Measurements from ENCODE around the gene LYRM2.

The LYRM2 gene

DNA sequence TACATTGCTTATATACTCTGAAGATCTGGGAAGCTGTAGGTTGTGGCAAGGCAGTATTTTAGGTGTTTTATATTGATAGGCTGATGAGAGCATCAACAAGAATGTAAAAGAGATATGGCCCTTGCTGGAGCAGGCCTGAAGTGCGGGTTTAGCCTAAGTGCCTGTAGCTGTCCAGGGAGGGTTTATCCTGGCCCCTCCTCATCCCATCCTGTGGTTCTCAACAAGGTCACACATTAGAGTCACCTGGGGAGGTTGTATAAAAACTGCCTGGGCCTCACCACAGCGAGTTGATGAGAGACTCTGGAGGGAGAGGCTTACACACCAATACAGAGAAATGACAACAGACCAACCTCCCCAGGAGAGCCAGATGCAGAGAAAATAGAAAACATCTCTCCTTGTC is 48.4 kb downstream of the LYRM2 start:
- DNase-seq = no peak

DNA sequence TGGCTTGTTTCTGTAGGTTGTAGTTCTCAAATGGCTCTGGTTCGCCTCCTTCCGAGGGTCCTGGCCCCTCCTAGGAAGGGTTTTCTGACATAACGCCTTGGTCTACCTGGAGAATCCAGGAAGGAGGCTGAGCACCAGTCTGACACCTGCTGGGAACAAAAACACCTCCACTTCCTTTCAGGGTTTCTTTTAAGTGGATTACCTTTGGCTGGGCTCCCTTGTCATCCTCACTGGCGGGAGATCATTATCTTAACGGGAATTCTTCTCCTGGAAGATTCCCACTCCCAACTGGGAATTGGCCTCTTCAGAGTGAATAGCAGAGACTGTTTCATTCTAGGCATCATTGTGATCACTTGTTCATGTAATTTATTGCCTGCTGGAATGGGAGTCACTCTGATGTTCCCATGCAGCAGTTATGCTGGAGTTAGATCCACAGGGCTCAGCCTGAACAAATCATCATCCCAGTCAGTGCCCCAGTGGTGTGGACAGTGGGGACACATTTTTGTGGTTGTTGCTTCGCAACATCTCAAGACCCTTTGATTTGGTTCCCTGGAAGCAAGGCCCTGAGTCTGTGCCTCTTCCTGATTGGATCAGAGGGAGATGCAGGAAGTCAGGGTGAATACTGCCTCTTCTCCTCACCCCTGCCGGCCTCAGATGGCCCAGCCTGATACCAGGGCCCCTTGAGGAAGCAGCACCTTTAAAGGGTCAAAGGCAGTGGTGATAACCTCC is 49.1 kb downstream of the LYRM2 start:
- no peak for DNase-seq

DNA sequence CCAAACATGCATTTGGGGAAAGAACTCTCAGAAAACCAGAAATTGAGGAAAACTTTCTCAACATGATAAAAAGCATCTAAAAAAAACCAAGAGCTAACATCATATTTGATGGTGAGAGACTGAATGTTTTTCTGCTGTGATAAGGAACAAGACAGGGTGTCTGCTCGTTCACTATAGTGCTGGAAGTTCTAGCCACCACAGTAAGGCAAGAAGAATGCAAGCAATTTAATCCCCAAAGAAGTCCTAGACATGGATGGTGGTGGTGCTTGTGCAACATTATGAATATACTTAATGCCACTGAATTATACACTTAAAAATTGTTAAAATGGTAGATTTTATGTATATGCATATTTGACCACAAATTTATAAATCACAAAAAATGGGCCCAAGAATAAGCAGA is 53.4 kb downstream of the LYRM2 start:
- no peak for DNase-seq

DNA sequence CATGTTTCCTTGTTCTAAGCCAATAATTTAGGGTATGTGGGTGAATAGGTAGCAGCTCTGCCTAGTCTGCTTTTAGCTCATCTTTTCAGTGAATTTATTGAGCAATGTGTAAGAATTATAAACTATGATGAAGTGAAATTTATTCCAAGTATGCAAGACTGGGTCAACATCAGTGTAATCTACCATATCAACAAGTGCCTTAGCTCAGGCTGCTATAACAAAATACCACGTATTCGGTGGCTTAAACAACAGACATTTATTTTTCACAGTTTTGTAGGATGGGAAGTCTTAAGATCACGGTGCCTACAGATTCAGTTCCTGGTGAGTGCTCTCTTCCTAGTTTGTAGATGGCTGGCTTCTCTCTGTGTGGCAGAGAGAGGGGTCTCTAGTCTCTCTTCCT is 54.0 kb downstream of the LYRM2 start:
- no peak for DNase-seq

DNA sequence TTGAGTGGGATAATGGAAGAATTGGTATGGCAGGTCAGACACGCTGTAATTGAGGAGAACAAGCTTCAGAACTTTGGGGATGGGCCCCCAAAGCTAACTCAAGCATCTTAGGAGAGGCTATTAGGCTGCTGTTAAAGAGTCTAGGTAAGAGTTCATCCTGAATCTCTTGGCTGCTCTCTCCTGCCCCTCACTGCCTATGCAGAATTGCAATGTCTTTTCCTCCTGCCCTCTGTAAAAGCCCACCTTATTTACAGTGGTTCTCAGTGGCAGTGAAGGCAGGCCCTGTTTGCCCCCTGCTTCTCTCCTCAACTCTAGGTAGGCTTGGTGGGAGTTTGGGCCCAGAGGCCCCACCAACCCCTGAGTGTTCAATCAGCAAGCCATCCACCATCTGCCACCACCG is 55.0 kb downstream of the LYRM2 start:
- DNase-seq = no peak

DNA sequence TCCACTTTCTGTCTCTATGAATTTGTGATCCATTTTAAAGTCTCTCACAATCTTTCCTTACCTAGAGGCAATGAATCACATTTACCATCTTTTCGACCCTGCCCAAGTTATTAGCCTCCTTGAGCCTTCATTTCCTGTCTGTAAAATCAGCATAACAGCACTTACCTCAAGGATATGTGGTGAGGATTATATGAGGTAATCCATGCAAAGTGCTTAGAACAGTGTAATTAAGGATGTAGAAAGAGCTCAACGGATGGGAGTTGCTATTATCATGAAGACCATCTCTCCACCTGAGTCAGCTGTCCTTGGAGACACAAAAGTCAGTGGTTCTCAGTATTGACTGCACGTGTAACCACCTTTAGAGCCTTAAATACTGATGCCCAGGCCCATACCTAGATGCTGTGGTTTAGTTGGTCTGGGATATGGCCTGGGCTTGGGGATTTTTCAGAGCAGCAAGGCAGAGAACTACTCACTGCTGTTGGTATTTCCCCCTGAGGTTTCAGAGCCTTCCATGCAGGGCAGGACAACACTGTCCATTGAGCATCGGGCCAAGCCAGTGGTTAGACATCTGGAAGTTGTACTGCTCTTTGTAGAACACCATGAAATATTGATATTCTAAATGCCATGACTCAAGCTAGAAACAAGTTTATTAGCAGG is 55.8 kb downstream of the LYRM2 start:
- DNase-seq = no peak

DNA sequence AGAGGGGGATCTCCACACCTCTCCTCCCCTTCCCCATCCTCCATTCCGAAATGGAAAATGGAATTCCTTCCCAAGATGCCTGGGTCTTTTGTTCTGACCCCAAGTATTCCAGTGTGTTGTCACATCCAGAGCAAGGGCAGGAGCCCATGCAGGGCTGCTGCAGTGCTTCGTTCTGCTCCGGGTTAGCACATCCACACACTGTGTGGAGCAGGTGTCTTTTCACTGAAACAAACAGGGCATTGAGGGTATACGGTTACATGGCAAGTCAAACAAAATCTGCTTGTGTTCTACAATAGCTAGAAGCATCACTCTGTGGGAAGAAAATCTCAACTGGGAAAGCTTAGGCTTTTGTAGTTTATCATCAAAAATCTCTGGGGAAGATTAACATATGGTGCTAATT is 56.9 kb downstream of the LYRM2 start:
- no peak for DNase-seq

DNA sequence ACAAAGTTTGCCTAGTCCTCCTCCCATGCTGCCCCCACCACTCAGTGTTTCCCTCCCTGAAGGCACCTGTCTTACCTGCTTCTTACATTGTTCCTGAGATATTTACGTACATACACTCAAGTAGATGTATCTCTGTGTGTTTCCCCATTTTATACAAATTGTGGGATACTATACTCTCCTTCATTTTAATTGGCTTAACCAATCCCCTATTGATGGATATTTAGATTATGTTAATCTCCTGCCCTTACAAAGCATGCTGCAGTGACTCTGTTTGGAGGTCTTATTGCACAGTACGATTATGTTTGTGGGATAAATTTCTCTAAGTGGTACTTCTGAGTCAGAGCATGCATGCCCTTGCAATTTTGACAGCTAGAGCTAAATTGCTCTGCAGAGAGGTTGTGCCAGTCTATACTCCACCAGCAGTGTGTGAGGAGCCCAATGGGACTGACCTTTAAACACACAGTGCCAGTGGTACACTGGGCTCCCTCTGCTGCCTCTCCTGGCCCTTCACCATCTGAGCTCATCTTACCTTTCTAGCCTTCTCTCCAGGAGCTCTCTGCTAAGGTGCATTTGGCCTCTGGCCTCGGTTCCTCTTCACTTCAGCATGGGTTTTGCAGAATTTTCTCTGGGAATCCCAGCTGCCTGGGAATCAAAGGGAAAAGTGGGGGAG is 57.4 kb downstream of the LYRM2 start:
- no peak for DNase-seq

DNA sequence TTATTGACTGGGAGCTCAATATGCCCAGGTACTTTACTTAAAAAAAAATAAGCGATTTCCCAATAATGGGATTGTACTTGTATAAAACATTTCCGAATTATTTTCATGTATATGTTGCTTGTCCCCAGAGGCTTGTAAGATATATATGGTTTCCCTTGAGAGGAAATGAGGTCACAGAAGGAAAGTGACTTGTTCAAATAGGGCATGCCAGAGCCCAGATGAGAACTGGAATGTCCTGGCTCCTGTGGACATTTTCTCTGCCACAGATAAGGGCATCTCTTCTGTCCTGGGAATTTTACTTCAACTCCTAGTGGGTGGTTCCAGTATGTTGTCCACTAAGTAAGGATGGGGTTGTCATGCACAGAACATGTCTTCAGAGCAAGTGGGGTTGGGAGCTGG is 63.0 kb downstream of the LYRM2 start:
- no peak for DNase-seq

DNA sequence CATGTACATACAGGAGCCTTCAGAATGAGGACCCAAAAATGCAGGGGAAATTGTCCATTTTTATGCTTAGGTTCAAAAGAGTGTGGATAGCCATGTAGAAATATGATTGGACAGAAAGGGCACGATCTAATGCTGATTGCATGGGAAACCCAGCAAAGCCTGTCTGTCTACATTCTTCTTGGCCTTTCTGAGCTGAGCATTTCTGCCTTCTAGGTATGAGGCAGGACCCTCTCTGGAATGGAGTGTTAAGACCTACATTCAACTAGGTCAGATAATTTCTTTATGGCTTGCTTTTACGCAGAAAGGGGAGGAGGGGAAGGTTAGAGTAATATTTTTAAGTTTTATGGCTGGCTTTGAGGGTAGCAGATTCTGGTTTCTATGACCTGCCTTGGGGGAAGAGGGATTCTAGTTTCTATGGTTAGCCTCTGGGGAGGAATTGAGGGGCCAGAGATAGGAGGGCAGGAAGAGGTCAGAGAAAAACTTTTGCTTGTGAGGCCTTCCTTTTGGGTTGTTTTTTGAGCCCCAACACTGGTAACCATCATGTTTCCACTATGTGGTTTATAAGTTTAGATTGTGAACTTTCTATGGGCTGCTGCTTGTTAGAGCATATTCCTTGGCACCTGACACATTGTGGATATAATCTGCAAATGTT is 63.5 kb downstream of the LYRM2 start:
- DNase-seq = no peak

DNA sequence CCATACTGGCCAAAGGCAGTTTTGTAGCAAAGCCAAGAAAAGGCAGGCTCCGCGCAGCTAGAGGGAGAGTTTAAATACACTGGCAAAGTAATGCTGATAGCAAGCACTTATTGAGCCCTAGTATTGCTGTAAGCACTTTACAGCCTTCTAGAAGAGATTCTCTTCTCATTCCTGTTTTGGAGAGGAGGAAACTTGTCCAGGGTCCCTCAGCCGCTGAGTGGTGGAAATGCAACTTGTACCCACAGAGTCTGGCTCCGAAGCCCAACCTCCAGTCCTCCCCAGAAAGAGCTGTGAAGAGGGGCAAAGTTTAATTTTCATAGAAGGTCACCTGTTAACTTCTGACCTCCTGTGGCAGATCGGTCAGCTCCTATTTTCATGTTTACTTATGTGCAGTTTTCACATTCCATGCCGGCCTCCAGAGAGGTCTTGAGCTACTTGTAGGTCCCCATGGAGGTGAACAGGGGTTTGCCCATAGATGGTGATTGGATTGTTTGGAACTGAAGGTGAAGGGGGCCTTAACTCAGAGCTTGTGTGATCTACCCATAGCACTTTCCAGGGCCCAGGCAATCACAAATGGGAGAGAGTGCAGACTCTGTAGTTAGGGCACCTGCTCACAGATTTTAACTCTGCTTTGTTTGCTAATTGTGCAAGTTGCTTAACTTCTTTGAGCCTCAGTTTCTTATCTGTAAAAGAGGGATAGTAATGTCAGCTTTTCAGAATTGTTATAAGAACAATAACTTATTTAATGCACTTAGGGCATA is 70.7 kb downstream of the LYRM2 start:
- DNase-seq = no peak

DNA sequence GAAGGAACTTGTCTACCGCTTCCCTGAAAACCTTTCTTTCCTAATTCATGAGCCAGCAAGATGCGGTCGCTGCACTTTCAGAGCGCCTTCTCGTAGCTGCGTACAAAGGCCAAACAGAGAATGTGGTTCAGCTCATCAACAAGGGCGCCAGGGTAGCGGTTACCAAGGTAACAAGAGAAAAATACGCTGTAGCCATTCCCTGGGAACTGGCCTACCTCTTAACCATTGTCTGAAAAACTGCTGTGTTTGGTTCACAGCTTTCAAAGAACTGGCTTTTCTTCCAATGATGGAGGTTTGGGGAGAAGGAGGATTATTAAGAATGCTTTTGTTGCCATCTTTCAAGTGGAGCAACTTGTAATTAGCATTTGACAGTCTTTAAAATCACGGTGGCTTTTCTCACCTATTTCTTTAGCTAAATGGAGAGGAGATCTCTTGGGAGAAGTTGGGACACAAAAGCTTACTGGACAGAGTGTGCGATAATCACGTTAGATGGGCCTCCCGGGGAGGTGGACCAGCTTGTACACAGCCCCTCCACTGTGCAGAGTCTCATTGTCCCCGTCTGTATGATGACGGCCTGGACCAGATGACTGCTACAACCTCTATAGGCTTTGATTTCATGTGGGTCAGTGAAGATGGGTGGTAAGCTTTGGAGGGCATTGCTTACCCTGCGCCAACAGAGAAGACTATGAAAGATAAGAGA is 71.5 kb downstream of the LYRM2 start:
- DNase-seq = no peak

DNA sequence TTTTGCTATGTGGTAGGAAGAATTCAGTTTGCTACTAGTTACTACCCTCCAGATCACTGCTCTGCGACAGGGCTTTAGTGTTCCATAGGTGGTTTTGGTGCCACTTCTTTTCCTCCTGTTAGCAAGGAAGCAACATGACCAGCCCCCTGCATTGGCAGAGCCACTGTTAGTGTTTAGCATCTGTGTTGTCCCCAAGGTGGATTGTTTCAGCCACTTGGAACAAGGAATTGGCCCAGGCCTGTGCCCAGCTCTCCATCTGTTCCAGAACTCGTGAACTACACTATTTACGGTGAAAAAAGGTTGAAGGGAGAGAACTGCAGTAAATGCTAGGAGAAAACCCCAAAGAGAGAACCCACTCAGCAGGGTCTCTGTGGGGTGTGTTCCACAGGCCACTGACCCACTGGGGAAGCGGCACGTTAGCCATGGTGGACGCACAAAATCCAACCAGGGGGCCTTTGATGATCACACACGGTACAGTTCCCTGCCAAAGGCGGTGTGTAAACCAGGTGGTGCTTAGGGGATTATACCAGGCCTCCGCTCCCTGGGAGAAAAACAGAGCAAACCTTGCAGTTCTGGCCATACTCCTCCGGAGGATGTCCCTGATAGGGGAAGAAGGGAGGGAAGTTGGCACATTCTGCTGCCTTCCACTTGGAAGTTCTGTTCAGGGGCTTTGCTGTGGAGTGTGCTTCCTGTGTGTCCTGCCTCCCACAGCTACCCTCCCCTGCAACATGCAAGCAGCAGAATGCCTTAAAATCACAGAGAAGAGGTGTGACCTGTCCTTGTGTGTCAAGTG is 72.3 kb downstream of the LYRM2 start:
- DNase-seq = no peak

DNA sequence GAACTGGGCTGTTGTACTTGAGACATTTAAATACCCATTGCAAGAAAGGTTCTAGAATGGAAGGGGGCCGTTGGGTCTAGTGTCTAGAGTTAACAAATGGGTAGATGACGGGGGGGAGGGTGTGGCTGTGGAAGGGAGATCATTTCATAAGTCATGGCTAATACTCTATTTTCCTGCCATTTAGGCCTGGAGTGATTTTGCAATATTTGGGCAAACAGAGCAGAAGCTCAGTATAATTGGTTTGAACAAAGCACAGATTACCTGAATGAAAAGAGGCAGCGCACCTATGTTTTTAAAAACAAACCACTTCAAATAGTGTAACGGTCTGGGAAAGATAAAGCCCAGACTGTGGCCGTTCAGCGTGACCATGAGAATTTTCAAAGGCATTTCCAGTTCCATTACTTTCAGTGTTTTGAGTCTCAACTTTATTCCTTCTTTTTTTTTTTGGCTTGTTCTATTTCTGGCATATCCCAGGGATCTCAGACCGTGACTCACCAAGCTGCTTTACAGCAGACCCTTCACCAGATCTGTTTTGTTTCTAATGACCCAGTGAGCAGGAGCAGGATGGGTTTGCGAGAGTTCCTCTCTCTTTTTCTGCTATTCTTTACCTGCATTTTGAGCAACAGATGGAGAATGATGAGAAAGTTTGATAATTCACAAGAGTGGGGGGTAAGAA is 73.7 kb downstream of the LYRM2 start:
- DNase-seq = no peak

DNA sequence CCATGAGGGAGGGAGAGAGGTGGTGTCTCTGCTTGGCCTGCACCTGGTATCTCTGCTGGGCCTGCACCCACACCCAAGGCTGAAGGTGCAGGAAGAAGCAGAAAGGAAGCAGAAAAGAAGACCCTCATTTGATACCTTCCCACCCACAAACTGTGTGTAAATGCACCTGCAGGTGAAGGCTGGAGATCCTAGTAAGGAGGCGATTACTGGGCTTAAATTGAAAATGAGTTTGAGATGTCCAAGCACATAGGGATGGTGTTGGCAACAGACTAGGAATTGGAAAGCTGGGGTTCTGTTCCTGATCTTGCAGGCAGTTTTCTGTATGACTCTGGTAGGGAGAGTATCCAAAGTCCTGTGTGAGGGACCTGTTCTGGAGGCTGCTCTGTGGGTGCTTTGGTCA is 74.7 kb downstream of the LYRM2 start:
- DNase-seq = no peak

DNA sequence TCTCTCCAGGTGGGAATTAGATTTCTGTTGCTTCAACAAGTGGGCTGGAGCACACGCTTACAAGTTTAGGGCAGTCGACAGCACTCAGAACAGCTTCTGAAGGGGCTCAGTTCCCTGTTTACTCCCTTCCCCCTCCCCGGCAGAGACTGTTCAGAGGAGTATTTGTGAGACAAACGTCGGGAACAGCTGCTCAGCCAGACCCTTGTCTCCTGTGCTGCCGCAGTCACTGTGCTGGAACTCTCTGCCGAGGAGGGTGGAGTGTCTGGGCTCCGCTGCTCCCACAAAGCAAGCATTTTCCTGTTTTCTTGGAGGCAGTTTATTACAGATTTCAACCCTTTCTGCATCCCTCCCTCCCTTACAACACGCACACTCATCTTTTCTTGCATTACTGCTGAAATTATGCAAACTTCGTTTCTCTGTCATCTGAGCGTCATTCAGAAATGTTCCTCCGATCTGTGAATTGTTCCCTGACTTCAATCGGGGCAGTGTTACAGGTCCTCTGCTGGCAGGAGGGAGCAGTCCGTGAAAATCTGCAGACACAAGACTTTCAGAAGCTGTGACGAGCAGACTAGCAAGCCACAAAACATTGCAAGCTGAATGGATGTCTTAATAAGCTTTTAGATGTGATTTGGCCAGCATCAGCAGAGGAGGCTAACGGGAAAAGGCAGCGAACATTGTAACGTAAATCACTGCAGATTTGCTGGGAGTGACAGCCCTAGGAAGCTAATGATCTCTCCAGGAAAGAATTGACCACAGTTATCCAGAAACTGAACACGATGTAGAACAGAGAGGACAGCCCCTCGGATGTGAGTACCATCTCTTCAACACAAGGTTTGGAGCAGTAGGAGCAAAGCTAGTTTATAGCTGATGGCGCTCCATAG is 76.2 kb downstream of the LYRM2 start:
- no peak for DNase-seq

DNA sequence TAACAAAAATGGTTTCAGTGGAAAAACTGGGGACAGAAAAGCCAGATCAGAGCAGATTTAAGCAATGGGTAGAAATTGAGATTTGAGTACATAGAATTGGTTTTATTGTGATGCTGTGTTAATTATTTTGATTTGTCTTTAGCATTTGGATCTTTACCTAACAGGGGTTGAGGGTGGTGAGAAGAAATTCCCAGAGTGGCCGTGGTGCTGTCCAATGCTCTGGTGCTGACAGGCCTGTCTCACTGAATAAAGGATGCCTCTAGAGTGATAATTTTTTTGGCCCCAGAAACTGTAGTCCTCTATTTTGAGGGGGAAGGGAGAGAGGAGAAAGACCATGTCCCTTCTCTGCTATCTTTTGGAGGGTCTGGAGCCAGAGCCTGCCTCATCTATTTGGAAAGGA is 79.1 kb downstream of the LYRM2 start:
- DNase-seq = no peak

DNA sequence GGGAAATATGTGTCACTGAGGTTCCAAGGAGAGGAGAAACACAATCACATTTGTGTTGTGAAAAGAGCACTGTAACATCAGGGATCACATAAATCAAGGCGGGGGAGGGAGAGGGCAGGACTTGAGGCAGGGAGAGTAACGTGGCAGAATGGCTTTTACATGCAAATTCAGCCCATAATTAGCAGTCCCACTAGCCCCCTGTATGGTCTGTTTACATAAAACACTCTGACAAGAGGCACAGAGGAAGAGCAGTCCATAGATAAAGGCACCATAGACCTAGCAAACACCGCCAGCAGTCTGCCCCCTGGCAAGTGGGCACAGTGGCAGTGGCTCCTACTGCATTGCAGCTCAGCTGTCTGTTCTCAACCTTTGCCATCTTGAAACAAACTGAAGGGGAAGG is 82.7 kb downstream of the LYRM2 start:
- no peak for DNase-seq

DNA sequence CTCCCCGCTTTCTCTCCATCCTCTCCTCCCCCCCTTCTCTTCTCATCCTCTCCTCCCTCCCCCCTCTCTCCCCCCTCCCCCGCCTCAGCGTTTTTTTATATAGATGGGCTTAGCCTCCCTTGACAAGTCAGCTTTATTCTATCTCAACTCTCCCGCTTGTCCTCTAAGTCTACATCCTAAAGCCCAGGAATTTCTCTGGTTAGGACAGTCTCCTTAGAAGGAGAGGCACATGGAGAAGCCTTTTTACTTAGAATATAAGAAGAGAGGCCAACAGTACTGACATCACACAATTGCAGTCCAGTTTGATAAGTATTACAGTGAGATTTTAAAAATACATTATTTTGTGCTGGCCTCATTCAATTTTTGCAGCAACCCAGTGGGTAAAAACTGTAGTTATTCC is 83.5 kb downstream of the LYRM2 start:
- no peak for DNase-seq

DNA sequence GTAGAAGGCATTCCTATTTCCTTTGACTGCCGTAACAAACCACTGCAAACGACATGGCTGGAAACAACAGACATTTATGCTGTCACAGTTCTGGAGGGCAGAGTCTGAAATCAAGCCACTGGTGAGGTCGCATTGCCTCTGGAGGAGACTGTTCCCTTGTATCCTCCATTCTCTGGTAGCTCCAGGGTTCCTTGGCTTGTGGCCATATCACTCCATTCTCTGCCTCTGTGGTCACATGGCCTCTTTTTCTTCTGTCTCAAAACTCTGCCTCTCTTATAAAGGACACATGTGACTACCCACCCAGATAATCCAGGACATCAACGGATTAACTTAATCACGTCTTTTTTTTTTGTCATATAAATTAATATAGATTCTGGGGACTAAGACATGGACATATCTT is 84.4 kb downstream of the LYRM2 start:
- DNase-seq = no peak

Measured in AML-193 (cell line).